K562 (cell line): ENCODE data around the gene MYH9. TPM values are rescaled to one million over a fixed set of nuclear protein-coding genes. Genes with fewer than 3 reads are reported as not detected.

ENCODE experiments used
- BRD9 ChIP-seq: fragments of 450-650 bp; IDR thresholded peaks from 2 replicates; pipeline ENCODE4 v1.6.1; 2018; ENCODE audit warnings: low read depth; ENCODE audit not compliant: partially characterized antibody
- CBFA2T3 ChIP-seq: fragments of 450-650 bp; IDR thresholded peaks from 2 replicates; pipeline ENCODE4 v1.6.1; 2017
- CBX2 ChIP-seq: fragments of 200-600 bp; sonication (generic); IDR thresholded peaks from one replicate; pipeline ENCODE4 v1.6.1; 2012; ENCODE audit warnings: mild to moderate bottlenecking, low read length, inconsistent platforms; ENCODE audit not compliant: insufficient read depth, poor library complexity, severe bottlenecking
- MTA3 ChIP-seq: fragments of 450-650 bp; formaldehyde crosslinking; IDR thresholded peaks from 2 replicates; pipeline ENCODE4 v1.6.1; 2017; ENCODE audit warnings: mild to moderate bottlenecking, borderline replicate concordance
- MYBL2 ChIP-seq, 2 experiments: fragments of 450-650 bp in 1 of 2; sonication (generic) in 1 of 2; formaldehyde crosslinking in 1 of 2; IDR thresholded peaks; 2 replicates each; pipeline versions ENCODE4 v1.6.1 to v1.8.1; 2017 to 2022; ENCODE audit warnings: borderline replicate concordance in 1 of 2, inconsistent platforms in 1 of 2, low read depth in 1 of 2, mild to moderate bottlenecking in 1 of 2, missing genetic modification reagents in 1 of 2, moderate library complexity in 1 of 2
- NCOR1 ChIP-seq: fragments of 450-650 bp; IDR thresholded peaks from 2 replicates; pipeline ENCODE4 v1.6.1; 2016; ENCODE audit warnings: mild to moderate bottlenecking, moderate library complexity
- POLR2B ChIP-seq: fragments of 450-650 bp; IDR thresholded peaks from 2 replicates; pipeline ENCODE4 v1.6.1; 2018; ENCODE audit warnings: low read depth; ENCODE audit not compliant: partially characterized antibody
- SMAD4 ChIP-seq: fragments of 250-450 bp; sonication (Bioruptor Pico); conservative IDR thresholded peaks from 2 replicates; pipeline ENCODE4 v1.8.0; 2021; ENCODE audit warnings: inconsistent platforms, mild to moderate bottlenecking, moderate library complexity
- TEAD4 ChIP-seq, 2 experiments: sonication (generic) in 1 of 2; formaldehyde crosslinking in 1 of 2; IDR thresholded peaks; 2 replicates each; pipeline versions ENCODE4 v1.6.1 to v1.8.0; 2012 to 2022; ENCODE audit warnings: borderline replicate concordance in 1 of 2, inconsistent platforms in 1 of 2, low read length in 1 of 2, mild to moderate bottlenecking in 1 of 2, missing genetic modification reagents in 1 of 2
- XRCC3 ChIP-seq: fragments of 450-650 bp; IDR thresholded peaks from 2 replicates; pipeline ENCODE4 v1.6.1; 2017; ENCODE audit warnings: mild to moderate bottlenecking, moderate library complexity
- ZBTB7A ChIP-seq: IDR thresholded peaks from 2 replicates; pipeline ENCODE4 v1.6.1; 2011; ENCODE audit warnings: low read depth, mild to moderate bottlenecking, low read length, moderate library complexity, borderline replicate concordance; ENCODE audit not compliant: control insufficient read depth
- ZNF408 ChIP-seq: fragments of 250-450 bp; sonication (Bioruptor Pico); IDR thresholded peaks from 2 replicates; pipeline ENCODE4 v1.4.0; 2020; ENCODE audit warnings: low read depth, mild to moderate bottlenecking, moderate library complexity
- ZNF431 ChIP-seq: sonication (generic); formaldehyde crosslinking; IDR thresholded peaks from 2 replicates; pipeline ENCODE4 v1.8.0; 2022; ENCODE audit warnings: mild to moderate bottlenecking, missing genetic modification reagents
- polyA plus RNA-seq, 8 experiments: library from polyadenylated mRNA; depleted of rRNA in 4 of 8; stranded (reverse) in 5 of 8; unstranded in 3 of 8; fragments of >200 nt; fragmentation: Nextera tagmentation in 2 of 8; fragmentation: Illumina TruSeq in 1 of 8; extraction: Ambion mirVana in 2 of 8; extraction: Trizol in 1 of 8; gene quantifications; 2 replicates each; pipeline versions ENCODE4 v1.2.1 to v1.2.3, GENCODE V29; 2011 to 2014; ENCODE audit warnings: inconsistent platforms in 1 of 8, missing spikeins in 1 of 8
- total RNA-seq, 7 experiments: library from RNA; depleted of rRNA in 6 of 7; stranded (reverse); fragments of >200 nt in 6 of 7; fragmentation: Illumina TruSeq in 2 of 7; extraction: Trizol in 2 of 7; gene quantifications; 2 replicates each; pipeline versions ENCODE4 v1.2.1 to v1.2.3, GENCODE V29; 2011 to 2021; ENCODE audit warnings: low replicate concordance in 1 of 7
- TF ChIP-seq, protein P1 (sequence below): fragments of 250-450 bp; sonication (Bioruptor Pico); IDR thresholded peaks from 2 replicates; pipeline ENCODE4 v1.4.0; 2020
- TF ChIP-seq, protein P2 (sequence below): fragments of 450-650 bp; formaldehyde crosslinking; IDR thresholded peaks from 2 replicates; pipeline ENCODE4 v1.4.0; 2020; ENCODE audit warnings: mild to moderate bottlenecking, mixed read lengths
- TF ChIP-seq, protein P3 (sequence below): fragments of 250-450 bp; sonication (Bioruptor Pico); IDR thresholded peaks from 2 replicates; pipeline ENCODE4 v1.6.1; 2021; ENCODE audit warnings: mild to moderate bottlenecking
- TF ChIP-seq, protein P4 (sequence below): fragments of 450-650 bp; IDR thresholded peaks from 2 replicates; pipeline ENCODE4 v1.6.1; 2016; ENCODE audit warnings: missing biosample characterization, missing genetic modification characterization
- TF ChIP-seq, protein P5 (sequence below): IDR thresholded peaks from 2 replicates; pipeline ENCODE4 v1.6.1; 2011; ENCODE audit not compliant: insufficient read length; ENCODE audit errors: extremely low read depth

MYH9 gene
- total and polyA plus RNA-seq, 9 of the 15 experiments (the other 6 are each of a cell fraction or from before 2014, with no cell fraction given), result 0.71 to 111 (median 24.6) TPM

DNA sequence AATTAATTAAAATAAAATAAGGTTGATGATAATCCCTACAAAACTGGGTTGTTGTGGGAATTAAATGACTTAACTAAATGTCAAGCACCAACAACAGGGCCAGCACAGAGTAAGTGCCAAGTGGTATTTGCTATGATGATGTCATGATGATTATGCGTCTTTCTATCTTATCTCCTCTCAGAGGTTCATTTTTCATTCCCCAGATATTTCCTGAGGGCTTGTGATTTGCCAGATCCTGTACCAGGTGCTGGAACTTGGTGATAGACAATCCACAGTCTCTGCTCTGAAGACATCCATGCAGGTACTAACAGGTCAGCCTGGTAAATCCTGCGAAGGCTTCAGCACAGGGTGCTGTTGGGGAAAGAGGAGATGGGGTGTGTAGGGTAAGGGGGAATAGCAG lies 8.1 kb upstream of the MYH9 start (continued):
- 0 out of 2 replicates have a peak, but pooled peaks have one; percentile 13 for TF ChIP-seq TEAD4 (IDR thresholded peaks at IDR 0.05; ENCODE audit: low read length)
- TF ChIP-seq TEAD4 (CRISPR knock-in tag; IDR thresholded peaks at IDR 0.05; ENCODE audit: borderline replicate concordance), result no peak
- TF ChIP-seq NCOR1, result no peak
- no peak for TF ChIP-seq MTA3
- TF ChIP-seq, protein P1, sequence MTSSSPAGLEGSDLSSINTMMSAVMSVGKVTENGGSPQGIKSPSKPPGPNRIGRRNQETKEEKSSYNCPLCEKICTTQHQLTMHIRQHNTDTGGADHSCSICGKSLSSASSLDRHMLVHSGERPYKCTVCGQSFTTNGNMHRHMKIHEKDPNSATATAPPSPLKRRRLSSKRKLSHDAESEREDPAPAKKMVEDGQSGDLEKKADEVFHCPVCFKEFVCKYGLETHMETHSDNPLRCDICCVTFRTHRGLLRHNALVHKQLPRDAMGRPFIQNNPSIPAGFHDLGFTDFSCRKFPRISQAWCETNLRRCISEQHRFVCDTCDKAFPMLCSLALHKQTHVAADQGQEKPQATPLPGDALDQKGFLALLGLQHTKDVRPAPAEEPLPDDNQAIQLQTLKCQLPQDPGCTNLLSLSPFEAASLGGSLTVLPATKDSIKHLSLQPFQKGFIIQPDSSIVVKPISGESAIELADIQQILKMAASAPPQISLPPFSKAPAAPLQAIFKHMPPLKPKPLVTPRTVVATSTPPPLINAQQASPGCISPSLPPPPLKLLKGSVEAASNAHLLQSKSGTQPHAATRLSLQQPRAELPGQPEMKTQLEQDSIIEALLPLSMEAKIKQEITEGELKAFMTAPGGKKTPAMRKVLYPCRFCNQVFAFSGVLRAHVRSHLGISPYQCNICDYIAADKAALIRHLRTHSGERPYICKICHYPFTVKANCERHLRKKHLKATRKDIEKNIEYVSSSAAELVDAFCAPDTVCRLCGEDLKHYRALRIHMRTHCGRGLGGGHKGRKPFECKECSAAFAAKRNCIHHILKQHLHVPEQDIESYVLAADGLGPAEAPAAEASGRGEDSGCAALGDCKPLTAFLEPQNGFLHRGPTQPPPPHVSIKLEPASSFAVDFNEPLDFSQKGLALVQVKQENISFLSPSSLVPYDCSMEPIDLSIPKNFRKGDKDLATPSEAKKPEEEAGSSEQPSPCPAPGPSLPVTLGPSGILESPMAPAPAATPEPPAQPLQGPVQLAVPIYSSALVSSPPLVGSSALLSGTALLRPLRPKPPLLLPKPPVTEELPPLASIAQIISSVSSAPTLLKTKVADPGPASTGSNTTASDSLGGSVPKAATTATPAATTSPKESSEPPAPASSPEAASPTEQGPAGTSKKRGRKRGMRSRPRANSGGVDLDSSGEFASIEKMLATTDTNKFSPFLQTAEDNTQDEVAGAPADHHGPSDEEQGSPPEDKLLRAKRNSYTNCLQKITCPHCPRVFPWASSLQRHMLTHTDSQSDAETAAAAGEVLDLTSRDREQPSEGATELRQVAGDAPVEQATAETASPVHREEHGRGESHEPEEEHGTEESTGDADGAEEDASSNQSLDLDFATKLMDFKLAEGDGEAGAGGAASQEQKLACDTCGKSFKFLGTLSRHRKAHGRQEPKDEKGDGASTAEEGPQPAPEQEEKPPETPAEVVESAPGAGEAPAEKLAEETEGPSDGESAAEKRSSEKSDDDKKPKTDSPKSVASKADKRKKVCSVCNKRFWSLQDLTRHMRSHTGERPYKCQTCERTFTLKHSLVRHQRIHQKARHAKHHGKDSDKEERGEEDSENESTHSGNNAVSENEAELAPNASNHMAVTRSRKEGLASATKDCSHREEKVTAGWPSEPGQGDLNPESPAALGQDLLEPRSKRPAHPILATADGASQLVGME, result no peak
- TF ChIP-seq, protein P2, sequence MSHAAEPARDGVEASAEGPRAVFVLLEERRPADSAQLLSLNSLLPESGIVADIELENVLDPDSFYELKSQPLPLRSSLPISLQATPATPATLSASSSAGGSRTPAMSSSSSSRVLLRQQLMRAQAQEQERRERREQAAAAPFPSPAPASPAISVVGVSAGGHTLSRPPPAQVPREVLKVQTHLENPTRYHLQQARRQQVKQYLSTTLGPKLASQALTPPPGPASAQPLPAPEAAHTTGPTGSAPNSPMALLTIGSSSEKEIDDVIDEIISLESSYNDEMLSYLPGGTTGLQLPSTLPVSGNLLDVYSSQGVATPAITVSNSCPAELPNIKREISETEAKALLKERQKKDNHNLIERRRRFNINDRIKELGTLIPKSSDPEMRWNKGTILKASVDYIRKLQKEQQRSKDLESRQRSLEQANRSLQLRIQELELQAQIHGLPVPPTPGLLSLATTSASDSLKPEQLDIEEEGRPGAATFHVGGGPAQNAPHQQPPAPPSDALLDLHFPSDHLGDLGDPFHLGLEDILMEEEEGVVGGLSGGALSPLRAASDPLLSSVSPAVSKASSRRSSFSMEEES (CRISPR knock-in tag), result no peak
- TF ChIP-seq, protein P3, sequence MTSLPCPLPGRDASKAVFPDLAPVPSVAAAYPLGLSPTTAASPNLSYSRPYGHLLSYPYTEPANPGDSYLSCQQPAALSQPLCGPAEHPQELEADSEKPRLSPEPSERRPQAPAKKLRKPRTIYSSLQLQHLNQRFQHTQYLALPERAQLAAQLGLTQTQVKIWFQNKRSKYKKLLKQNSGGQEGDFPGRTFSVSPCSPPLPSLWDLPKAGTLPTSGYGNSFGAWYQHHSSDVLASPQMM (CRISPR knock-in tag), result no peak
- no peak for TF ChIP-seq ZNF431 (CRISPR knock-in tag)
- no peak for TF ChIP-seq MYBL2 (IDR thresholded peaks at IDR 0.05; ENCODE audit: low read depth)
- TF ChIP-seq MYBL2 (CRISPR knock-in tag; IDR thresholded peaks at IDR 0.05; ENCODE audit: borderline replicate concordance), result no peak
- no peak for TF ChIP-seq CBX2
- TF ChIP-seq POLR2B, result no peak
- no peak for TF ChIP-seq XRCC3
- TF ChIP-seq, protein P4, sequence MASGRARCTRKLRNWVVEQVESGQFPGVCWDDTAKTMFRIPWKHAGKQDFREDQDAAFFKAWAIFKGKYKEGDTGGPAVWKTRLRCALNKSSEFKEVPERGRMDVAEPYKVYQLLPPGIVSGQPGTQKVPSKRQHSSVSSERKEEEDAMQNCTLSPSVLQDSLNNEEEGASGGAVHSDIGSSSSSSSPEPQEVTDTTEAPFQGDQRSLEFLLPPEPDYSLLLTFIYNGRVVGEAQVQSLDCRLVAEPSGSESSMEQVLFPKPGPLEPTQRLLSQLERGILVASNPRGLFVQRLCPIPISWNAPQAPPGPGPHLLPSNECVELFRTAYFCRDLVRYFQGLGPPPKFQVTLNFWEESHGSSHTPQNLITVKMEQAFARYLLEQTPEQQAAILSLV (tag), result no peak
- no peak for TF ChIP-seq SMAD4 (CRISPR knock-in tag)
- TF ChIP-seq, protein P5, sequence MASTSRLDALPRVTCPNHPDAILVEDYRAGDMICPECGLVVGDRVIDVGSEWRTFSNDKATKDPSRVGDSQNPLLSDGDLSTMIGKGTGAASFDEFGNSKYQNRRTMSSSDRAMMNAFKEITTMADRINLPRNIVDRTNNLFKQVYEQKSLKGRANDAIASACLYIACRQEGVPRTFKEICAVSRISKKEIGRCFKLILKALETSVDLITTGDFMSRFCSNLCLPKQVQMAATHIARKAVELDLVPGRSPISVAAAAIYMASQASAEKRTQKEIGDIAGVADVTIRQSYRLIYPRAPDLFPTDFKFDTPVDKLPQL, result no peak
- TF ChIP-seq BRD9, result no peak
- peak; percentile 45; the same call in 1 of the 2 replicates for TF ChIP-seq CBFA2T3
- TF ChIP-seq ZNF408 (CRISPR knock-in tag), result no peak
- no peak for TF ChIP-seq ZBTB7A
